Keratinocyte (primary cell): ENCODE results near the gene LPIN1. TPM values are rescaled to one million over a fixed set of nuclear protein-coding genes. Genes with fewer than 3 reads are reported as not detected.
A peak's percentile ranks its signal among the peaks of the same experiment; 100 is the strongest.

ENCODE experiments used
- DNase-seq: peaks from one replicate; pipeline ENCODE4 v3.0.0-alpha.2; 2011; ENCODE audit warnings: low read depth, missing footprints, low spot score
- FAIRE-seq: peaks from 2 replicates; lab custom pipeline; 2011; peaks lifted over from hg19 to GRCh38; lab: Jason Lieb, UNC
- H2AFZ ChIP-seq: 2 replicates; pipeline ENCODE4 v1.6.0; 2012; ENCODE audit warnings: low read length, control low read depth, inconsistent platforms; ENCODE audit not compliant: control insufficient read depth
- H3K27ac ChIP-seq: 2 replicates; pipeline ENCODE4 v1.5.1; 2011; ENCODE audit warnings: low read length; ENCODE audit not compliant: control insufficient read depth, insufficient read depth
- H3K27me3 ChIP-seq: 3 replicates; pipeline ENCODE4 v1.6.0; 2011; ENCODE audit warnings: low read length; ENCODE audit not compliant: control insufficient read depth, insufficient read depth; ENCODE audit errors: extremely low read depth
- H3K36me3 ChIP-seq, 2 experiments: 2 replicates in 1 of 2; 3 replicates in 1 of 2; pipeline ENCODE4 v1.5.1; 2011; ENCODE audit warnings: low read length in 2 of 2, mild to moderate bottlenecking in 1 of 2; ENCODE audit not compliant: control insufficient read depth in 2 of 2, insufficient read depth in 2 of 2; ENCODE audit errors: extremely low read depth in 1 of 2
- H3K4me1 ChIP-seq: 3 replicates; pipeline ENCODE4 v1.5.1; 2011; ENCODE audit warnings: low read length; ENCODE audit not compliant: control insufficient read depth, insufficient read depth; ENCODE audit errors: extremely low read depth
- H3K4me2 ChIP-seq: 3 replicates; pipeline ENCODE4 v1.6.0; 2011; ENCODE audit warnings: low read depth, low read length; ENCODE audit not compliant: control insufficient read depth, insufficient read depth; ENCODE audit errors: extremely low read depth
- H3K4me3 ChIP-seq, 3 experiments: fragments of 200-600 bp in 1 of 3; sonication (generic) in 1 of 3; 2 replicates in 2 of 3; 3 replicates in 1 of 3; pipeline ENCODE4 v1.5.1; 2011 to 2016; ENCODE audit warnings: low read length in 3 of 3, mild to moderate bottlenecking in 3 of 3, control low read depth in 2 of 3, inconsistent platforms in 1 of 3, low read depth in 1 of 3, mixed read lengths in 1 of 3, mixed run types in 1 of 3, moderate library complexity in 1 of 3; ENCODE audit not compliant: control insufficient read depth in 2 of 3, insufficient read depth in 2 of 3; ENCODE audit errors: extremely low read depth in 1 of 3
- H3K79me2 ChIP-seq: 2 replicates; pipeline ENCODE4 v1.6.0; 2012; ENCODE audit warnings: low read length; ENCODE audit not compliant: control insufficient read depth, insufficient read depth
- H3K9ac ChIP-seq: 3 replicates; pipeline ENCODE4 v1.6.0; 2011; ENCODE audit warnings: low read length; ENCODE audit not compliant: control insufficient read depth, insufficient read depth; ENCODE audit errors: extremely low read depth
- H3K9me1 ChIP-seq: 3 replicates; pipeline ENCODE4 v1.6.0; 2011; ENCODE audit warnings: low read length; ENCODE audit not compliant: control insufficient read depth, insufficient read depth; ENCODE audit errors: extremely low read depth
- H3K9me3 ChIP-seq: 2 replicates; pipeline ENCODE4 v1.5.1; 2012; ENCODE audit warnings: low read depth, low read length; ENCODE audit not compliant: control insufficient read depth
- H4K20me1 ChIP-seq: 3 replicates; pipeline ENCODE4 v1.6.0; 2011; ENCODE audit warnings: low read length; ENCODE audit not compliant: control insufficient read depth, insufficient read depth; ENCODE audit errors: extremely low read depth
- CTCF ChIP-seq, 3 experiments: IDR thresholded peaks in 1 of 3; conservative IDR thresholded peaks in 1 of 3; optimal IDR thresholded peaks in 1 of 3; 2 replicates in 2 of 3; 3 replicates in 1 of 3; pipeline versions ENCODE3 to v1.5.1; 2011; ENCODE audit warnings: low read length in 3 of 3, mild to moderate bottlenecking in 3 of 3, moderate library complexity in 2 of 3, control low read depth in 1 of 3, inconsistent platforms in 1 of 3; ENCODE audit not compliant: insufficient read depth in 2 of 3; ENCODE audit errors: extremely low read depth in 1 of 3
- EZH2 ChIP-seq: IDR thresholded peaks from one replicate; pipeline ENCODE4 v1.6.1; 2012; ENCODE audit warnings: inconsistent platforms, mild to moderate bottlenecking, low read length, moderate library complexity
- dilution Hi-C: fragments of 300-500 bp; cut with MboI; formaldehyde crosslinking; loops from one replicate; pipeline ENCODE4 v1.7.0; 2020; ENCODE audit warnings: low sequenced_read_pairs; ENCODE audit not compliant: extremely low pct_ligation_motif_present
- polyA minus RNA-seq, 3 experiments: library from RNA; depleted of rRNA, polyadenylated mRNA; stranded (reverse); fragments of >200 nt; gene quantifications; 1 replicate in 1 of 3; 2 replicates in 1 of 3; 3 replicates in 1 of 3; pipeline ENCODE4 v1.2.3, GENCODE V29; 2011
- polyA plus RNA-seq, 5 experiments: library from polyadenylated mRNA; depleted of rRNA in 3 of 5; stranded (reverse) in 3 of 5; stranded (forward) in 1 of 5; unstranded in 1 of 5; fragments of >200 nt; gene quantifications; 1 replicate in 1 of 5; 2 replicates in 3 of 5; 3 replicates in 1 of 5; pipeline versions ENCODE4 v1.2.1 to v1.2.3, GENCODE V29; 2011 to 2012; ENCODE audit warnings: missing spikeins in 2 of 5, low read depth in 1 of 5, low replicate concordance in 1 of 5

LPIN1 gene
- polyA plus RNA-seq (38.9 to 81.7 TPM (median 79.6 TPM) in 3 replicates), polyA minus RNA-seq (27.2 to 59.8 TPM (median 50.8 TPM) in 3 replicates)
- 7.5 TPM for polyA plus RNA-seq (2011; ENCODE audit: low read depth)
- 27.8 and 38.7 TPM in 2 replicates for polyA plus RNA-seq (2011; cell fraction: cytosol; rRNA removed)
- polyA plus RNA-seq (2011; cell fraction: nucleus; rRNA removed): 94.9 and 97.4 TPM in 2 replicates
- 8.6 and 50.9 TPM in 2 replicates for polyA plus RNA-seq (2012; ENCODE audit: low replicate concordance)
- polyA minus RNA-seq (2011; cell fraction: cytosol; rRNA and poly(A)+ RNA removed): 21.5 TPM
- 43.8 and 65.2 TPM in 2 replicates for polyA minus RNA-seq (2011; cell fraction: nucleus; rRNA and poly(A)+ RNA removed)

GRCh38 chr2:11746376-11746806, at the start of gene LPIN1:
Gene LPIN1, plus strand, starts transcription at chr2:11746632. Its CDS starts 18,910 bp downstream, at chr2:11765542.
- no peaks in the 10 kb centered on the region for H3K27me3 ChIP-seq
- dilution Hi-C loops: no loop called here
- TF ChIP-seq EZH2: no peak
- peak in 1 of 3 experiments; percentile 13 for TF ChIP-seq CTCF (optimal IDR thresholded peaks at IDR 0.05 in 1 of 3, IDR thresholded peaks at IDR 0.05 in 1 of 3, conservative IDR thresholded peaks at IDR 0.05 in 1 of 3; ENCODE audit: extremely low read depth in 1 of 3, insufficient read depth in 2 of 3, low read length in 3 of 3)
- H4K20me1 ChIP-seq: peaks cover 29% of the 10 kb centered on the region
- no peak for DNase-seq
- H3K9me3 ChIP-seq: no peaks in the 10 kb centered on the region
- H3K9me1 ChIP-seq: peaks cover 7% of the 10 kb centered on the region
- peak within 1 kb of the TSS; percentile 91 for H2AFZ ChIP-seq
- H3K4me1 ChIP-seq: peaks cover 73% of the 10 kb centered on the region
- peak within 1 kb of the TSS; percentile 97 for H3K4me2 ChIP-seq
- FAIRE-seq: no peak
- H3K9ac ChIP-seq: peak within 1 kb of the TSS; percentile 90
- no peaks in the 10 kb centered on the region for H3K36me3 ChIP-seq
- peak within 1 kb of the TSS; percentile 75 for H3K27ac ChIP-seq
- H3K4me3 ChIP-seq: peak within 1 kb of the TSS; percentile 79 to 83 (median 80)
- H3K79me2 ChIP-seq: peaks cover 48% of the 10 kb centered on the region

DNA sequence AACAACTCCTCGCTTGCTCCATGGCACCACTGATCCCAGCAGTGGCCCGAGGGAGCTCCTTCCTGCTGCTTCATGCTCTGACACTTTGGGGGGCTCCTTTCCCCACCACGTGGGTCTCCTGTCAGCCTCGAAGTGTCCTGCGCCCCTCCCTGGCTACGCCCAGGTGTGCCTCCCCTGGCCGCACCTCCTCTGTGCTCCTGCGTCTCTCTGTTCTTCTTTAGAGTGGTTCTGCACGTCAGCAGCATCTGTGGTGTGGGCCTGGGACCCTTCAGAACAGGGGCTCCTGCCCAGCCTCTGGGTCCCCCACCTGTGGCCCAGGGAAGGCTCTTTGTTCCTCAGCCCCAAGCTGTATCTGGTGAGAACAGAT, 49.7 kb upstream of the LPIN1 start:
- Histone ChIP-seq H3K9me1 (no peaks in the 10 kb centered on the region), H3K36me3 (no peaks in the 10 kb centered on the region), H3K9ac (no peak overlapping the region), H3K27me3 (no peaks in the 10 kb centered on the region), H3K4me2 (no peak overlapping the region), H3K4me1 (peaks cover 24% of the 10 kb centered on the region), H4K20me1 (no peaks in the 10 kb centered on the region), H2AFZ (no peak overlapping the region), H3K9me3 (no peaks in the 10 kb centered on the region), H3K79me2 (no peaks in the 10 kb centered on the region), H3K27ac (no peak overlapping the region), H3K4me3 (no peak overlapping the region)
- dilution Hi-C loops: loop anchor here (25.0 kb wide), 1 partner anchor 91 kb away; no protein-coding TSS in a partner anchor
- no peak for FAIRE-seq
- no peak for DNase-seq
- TF ChIP-seq CTCF (optimal IDR thresholded peaks at IDR 0.05 in 1 of 3, IDR thresholded peaks at IDR 0.05 in 1 of 3, conservative IDR thresholded peaks at IDR 0.05 in 1 of 3; ENCODE audit: extremely low read depth in 1 of 3, insufficient read depth in 2 of 3, low read length in 3 of 3): no peak
- no peak for TF ChIP-seq EZH2
